Activated CD8-positive, alpha-beta T cell treated with anti-CD3 and anti-CD28 coated beads for 36 hours (primary cell): ENCODE results near the gene OLA1. TPM values are rescaled to one million over a fixed set of nuclear protein-coding genes. Genes with fewer than 3 reads are reported as not detected.

Experiments
- ATAC-seq: fragments of 200-7000 bp; cut with Tn5 transposase; one replicate; pipeline ENCODE4 v1.10.0; 2021; ENCODE audit warnings: mild to moderate bottlenecking, moderate library complexity
- CTCF ChIA-PET: fragments of 350-600 bp; sonication (Branson Sonifier 250); formaldehyde crosslinking; loops from one replicate; lab custom pipeline; 2021; ENCODE audit warnings: antibody characterized with exemption; lab: Charles Lee
- POLR2A ChIA-PET: fragments of 350-600 bp; sonication (Branson Sonifier 250); formaldehyde crosslinking; loops from one replicate; lab custom pipeline; 2021; ENCODE audit warnings: antibody characterized with exemption; lab: Charles Lee
- DNase-seq: peaks from one replicate; pipeline ENCODE4 v3.0.0-alpha.2; 2020
- H3K27ac Mint-ChIP-seq: one replicate; pipeline ENCODE4 v1.8.0; 2021; ENCODE audit warnings: mild to moderate bottlenecking, mixed read lengths
- H3K27me3 Mint-ChIP-seq: one replicate; pipeline ENCODE4 v1.8.0; 2021; ENCODE audit warnings: mixed read lengths
- H3K36me3 Mint-ChIP-seq: one replicate; pipeline ENCODE4 v1.8.0; 2021; ENCODE audit warnings: low read depth, mixed read lengths
- H3K4me1 Mint-ChIP-seq: one replicate; pipeline ENCODE4 v1.8.0; 2021; ENCODE audit warnings: low read depth, mixed read lengths
- H3K4me3 Mint-ChIP-seq: one replicate; pipeline ENCODE4 v1.8.0; 2021; ENCODE audit warnings: mild to moderate bottlenecking, moderate library complexity, mixed read lengths
- H3K9me3 Mint-ChIP-seq: one replicate; pipeline ENCODE4 v1.8.0; 2021; ENCODE audit warnings: mixed read lengths
- CTCF ChIP-seq: fragments of 200-600 bp; IDR thresholded peaks from one replicate; pipeline ENCODE4 v1.8.0; 2022; ENCODE audit warnings: antibody characterized with exemption, mild to moderate bottlenecking
- intact Hi-C: fragments of 100-400 bp; cut with micrococcal nuclease; formaldehyde crosslinking; loops from one replicate; pipeline ENCODE4 v1.10.0; 2022
- total RNA-seq, 2 experiments: library from RNA; stranded (reverse); gene quantifications; one replicate each; pipeline ENCODE4 v1.2.3, GENCODE V29; 2021

OLA1 gene
- total RNA-seq, 2 experiments from 2014 or later = 128 to 137 TPM

- ChIA-PET POLR2A (no interaction called here), CTCF (no interaction called here)
- TF ChIP-seq CTCF = no peak
- Mint-ChIP-seq H3K36me3 (peaks cover 11% of the 10 kb centered on the region), H3K27me3 (no peaks in the 10 kb centered on the region), H3K4me1 (no peaks in the 10 kb centered on the region), H3K4me3 (no peak overlapping the region), H3K9me3 (no peaks in the 10 kb centered on the region), H3K27ac (no peak overlapping the region)
- intact Hi-C loops = no loop called here
- no peak for ATAC-seq
- no peak for DNase-seq
Observed at GRCh38 chr2:174086708-174087107, 161.6 kb downstream of the OLA1 start.

GRCh38 chr2:174085781-174086180, 162.6 kb downstream of the OLA1 start:
- CTCF ChIA-PET = no interaction called here
- no peaks in the 10 kb centered on the region for H3K9me3 Mint-ChIP-seq
- no peaks in the 10 kb centered on the region for H3K27me3 Mint-ChIP-seq
- H3K36me3 Mint-ChIP-seq = peaks cover 11% of the 10 kb centered on the region
- no peaks in the 10 kb centered on the region for H3K4me1 Mint-ChIP-seq
- no peak for TF ChIP-seq CTCF
- intact Hi-C loops = no loop called here
- H3K4me3 Mint-ChIP-seq = no peak overlapping the region
- ATAC-seq (no peak), DNase-seq (no peak)
- POLR2A ChIA-PET = no interaction called here
- H3K27ac Mint-ChIP-seq = no peak overlapping the region

GRCh38 chr2:174083843-174084458, 164.4 kb downstream of the OLA1 start:
- ATAC-seq = no peak

GRCh38 chr2:174080672-174081121, 167.6 kb downstream of the OLA1 start:
- intact Hi-C loops = no loop called here
- peaks cover 3% of the 10 kb centered on the region for H3K36me3 Mint-ChIP-seq
- ChIA-PET POLR2A (no interaction called here), CTCF (no interaction called here)
- H3K4me3 Mint-ChIP-seq = no peak overlapping the region
- no peak for TF ChIP-seq CTCF
- no peaks in the 10 kb centered on the region for H3K9me3 Mint-ChIP-seq
- H3K27me3 Mint-ChIP-seq = no peaks in the 10 kb centered on the region
- H3K4me1 Mint-ChIP-seq = no peaks in the 10 kb centered on the region
- ATAC-seq = no peak
- DNase-seq = no peak
- no peak overlapping the region for H3K27ac Mint-ChIP-seq

More at GRCh38 chr2:174083843-174084458, 164.4 kb downstream of the OLA1 start:
- no peak for DNase-seq
- no peaks in the 10 kb centered on the region for H3K27me3 Mint-ChIP-seq
- TF ChIP-seq CTCF = no peak
- no peak overlapping the region for H3K4me3 Mint-ChIP-seq
- H3K9me3 Mint-ChIP-seq = no peaks in the 10 kb centered on the region
- intact Hi-C loops = no loop called here
- no peak overlapping the region for H3K27ac Mint-ChIP-seq
- H3K36me3 Mint-ChIP-seq = peaks cover 5% of the 10 kb centered on the region
- CTCF ChIA-PET = no interaction called here
- POLR2A ChIA-PET = no interaction called here
- H3K4me1 Mint-ChIP-seq = no peaks in the 10 kb centered on the region

GRCh38 chr2:174078275-174078674, 170.1 kb downstream of the OLA1 start:
- CTCF ChIA-PET = interaction anchor here (0.8 to 2.1 kb wide), 3 partner anchors 24 to 263 kb away, joined by 3 to 4 read pairs (median 4); no protein-coding TSS in a partner anchor
- Mint-ChIP-seq H3K36me3 (peaks cover 16% of the 10 kb centered on the region), H3K27me3 (no peaks in the 10 kb centered on the region), H3K4me1 (no peaks in the 10 kb centered on the region), H3K27ac (no peak overlapping the region), H3K9me3 (no peaks in the 10 kb centered on the region), H3K4me3 (no peak overlapping the region)
- DNase-seq (no peak), ATAC-seq (no peak)
- intact Hi-C loops = no loop called here
- POLR2A ChIA-PET = no interaction called here
- TF ChIP-seq CTCF = no peak
